Measurements from ENCODE around the gene FAM149A. TPM values are rescaled to one million over a fixed set of nuclear protein-coding genes. Genes with fewer than 3 reads are reported as not detected.

FAM149A gene
- 0.33 TPM for total RNA-seq (ENCODE audit: unreplicated experiment)
- long read RNA-seq, result 0 reads

- DNase-seq (ENCODE audit: low spot score), result no peak
Measured at GRCh38 chr4:186104114-186104889, at the start of gene FAM149A. TSS of gene FAM149A (plus strand) at chr4:186104704.

GRCh38 chr4:186058253-186058979, 46.1 kb upstream of the FAM149A start:
- Mint-ChIP-seq H3K27ac (ENCODE audit: unreplicated experiment) (no peak overlapping the region), H3K4me1 (ENCODE audit: unreplicated experiment) (no peaks in the 10 kb centered on the region), H3K9me3 (ENCODE audit: unreplicated experiment) (no peaks in the 10 kb centered on the region), H3K27me3 (ENCODE audit: unreplicated experiment) (no peaks in the 10 kb centered on the region), H3K36me3 (ENCODE audit: low read depth, unreplicated experiment) (peaks cover 4% of the 10 kb centered on the region), H3K4me3 (ENCODE audit: unreplicated experiment) (peak overlapping the region; percentile 33)
- DNase-seq (ENCODE audit: low spot score), result no peak
- TF ChIP-seq, protein P1, sequence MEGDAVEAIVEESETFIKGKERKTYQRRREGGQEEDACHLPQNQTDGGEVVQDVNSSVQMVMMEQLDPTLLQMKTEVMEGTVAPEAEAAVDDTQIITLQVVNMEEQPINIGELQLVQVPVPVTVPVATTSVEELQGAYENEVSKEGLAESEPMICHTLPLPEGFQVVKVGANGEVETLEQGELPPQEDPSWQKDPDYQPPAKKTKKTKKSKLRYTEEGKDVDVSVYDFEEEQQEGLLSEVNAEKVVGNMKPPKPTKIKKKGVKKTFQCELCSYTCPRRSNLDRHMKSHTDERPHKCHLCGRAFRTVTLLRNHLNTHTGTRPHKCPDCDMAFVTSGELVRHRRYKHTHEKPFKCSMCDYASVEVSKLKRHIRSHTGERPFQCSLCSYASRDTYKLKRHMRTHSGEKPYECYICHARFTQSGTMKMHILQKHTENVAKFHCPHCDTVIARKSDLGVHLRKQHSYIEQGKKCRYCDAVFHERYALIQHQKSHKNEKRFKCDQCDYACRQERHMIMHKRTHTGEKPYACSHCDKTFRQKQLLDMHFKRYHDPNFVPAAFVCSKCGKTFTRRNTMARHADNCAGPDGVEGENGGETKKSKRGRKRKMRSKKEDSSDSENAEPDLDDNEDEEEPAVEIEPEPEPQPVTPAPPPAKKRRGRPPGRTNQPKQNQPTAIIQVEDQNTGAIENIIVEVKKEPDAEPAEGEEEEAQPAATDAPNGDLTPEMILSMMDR (IDR thresholded peaks at IDR 0.05; ENCODE audit: unreplicated experiment), result no peak

More at GRCh38 chr4:186104114-186104889, at the start of gene FAM149A:
- no peaks in the 10 kb centered on the region for H3K9me3 Mint-ChIP-seq (ENCODE audit: unreplicated experiment)
- no peaks in the 10 kb centered on the region for H3K36me3 Mint-ChIP-seq (ENCODE audit: low read depth, unreplicated experiment)
- H3K27ac Mint-ChIP-seq (ENCODE audit: unreplicated experiment), result no peak within 1 kb of the TSS
- TF ChIP-seq, protein P1 (IDR thresholded peaks at IDR 0.05; ENCODE audit: unreplicated experiment), result no peak
- peak within 1 kb of the TSS; percentile 83 for H3K4me3 Mint-ChIP-seq (ENCODE audit: unreplicated experiment)
- peaks cover 12% of the 10 kb centered on the region for H3K27me3 Mint-ChIP-seq (ENCODE audit: unreplicated experiment)
- peaks cover 4% of the 10 kb centered on the region for H3K4me1 Mint-ChIP-seq (ENCODE audit: unreplicated experiment)

DNA sequence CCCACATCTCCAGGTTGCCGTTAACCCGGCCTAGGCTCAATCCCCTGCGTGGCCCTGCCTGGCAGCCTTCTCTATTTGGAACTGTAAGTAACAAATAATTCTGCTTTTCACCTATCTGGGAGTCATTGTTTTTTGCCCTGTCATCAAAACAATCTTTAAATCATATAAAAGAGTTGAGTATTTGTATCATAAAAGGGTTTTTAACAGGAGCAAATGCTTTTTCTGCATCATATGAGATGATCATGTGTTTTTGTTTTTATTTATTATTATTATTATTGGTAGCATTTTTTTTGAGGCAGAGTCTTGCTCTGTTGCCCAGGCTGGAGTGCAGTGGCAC, 45.6 kb upstream of the FAM149A start:
- no peaks in the 10 kb centered on the region for H3K9me3 Mint-ChIP-seq (ENCODE audit: unreplicated experiment)
- H3K4me3 Mint-ChIP-seq (ENCODE audit: unreplicated experiment), result no peak overlapping the region
- H3K27ac Mint-ChIP-seq (ENCODE audit: unreplicated experiment), result no peak overlapping the region
- H3K36me3 Mint-ChIP-seq (ENCODE audit: low read depth, unreplicated experiment), result peaks cover 4% of the 10 kb centered on the region
- TF ChIP-seq, protein P1 (IDR thresholded peaks at IDR 0.05; ENCODE audit: unreplicated experiment), result no peak
- no peaks in the 10 kb centered on the region for H3K27me3 Mint-ChIP-seq (ENCODE audit: unreplicated experiment)
- no peak for DNase-seq (ENCODE audit: low spot score)
- H3K4me1 Mint-ChIP-seq (ENCODE audit: unreplicated experiment), result no peaks in the 10 kb centered on the region

GRCh38 chr4:186061921-186062320, 42.6 kb upstream of the FAM149A start:
- Mint-ChIP-seq H3K27ac (ENCODE audit: unreplicated experiment) (no peak overlapping the region), H3K4me3 (ENCODE audit: unreplicated experiment) (no peak overlapping the region), H3K9me3 (ENCODE audit: unreplicated experiment) (no peaks in the 10 kb centered on the region), H3K36me3 (ENCODE audit: low read depth, unreplicated experiment) (peaks cover 4% of the 10 kb centered on the region), H3K4me1 (ENCODE audit: unreplicated experiment) (no peaks in the 10 kb centered on the region), H3K27me3 (ENCODE audit: unreplicated experiment) (peaks cover 2% of the 10 kb centered on the region)
- TF ChIP-seq, protein P1 (IDR thresholded peaks at IDR 0.05; ENCODE audit: unreplicated experiment), result no peak
- DNase-seq (ENCODE audit: low spot score), result no peak

Measured in endothelial cell (in vitro differentiated cells).